GM21737 (cell line): ENCODE results near the gene FOXJ1.

Experiments used
- ATAC-seq: cut with Tn5 transposase; IDR thresholded peaks from one replicate; pipeline ENCODE4 v1.9.1; 2021; ENCODE audit warnings: mild to moderate bottlenecking, moderate library complexity; ENCODE audit not compliant: unreplicated experiment

Gene FOXJ1

GRCh38 chr17:76094046-76094445 is 47.0 kb downstream of the FOXJ1 start:
- ATAC-seq, result no peak

GRCh38 chr17:76092526-76093413 is 48.3 kb downstream of the FOXJ1 start:
- ATAC-seq, result no peak

- ATAC-seq, result no peak
Observed at GRCh38 chr17:76091526-76092286, 49.3 kb downstream of the FOXJ1 start.

GRCh38 chr17:76090517-76091129 is 50.4 kb downstream of the FOXJ1 start:
- no peak for ATAC-seq

DNA sequence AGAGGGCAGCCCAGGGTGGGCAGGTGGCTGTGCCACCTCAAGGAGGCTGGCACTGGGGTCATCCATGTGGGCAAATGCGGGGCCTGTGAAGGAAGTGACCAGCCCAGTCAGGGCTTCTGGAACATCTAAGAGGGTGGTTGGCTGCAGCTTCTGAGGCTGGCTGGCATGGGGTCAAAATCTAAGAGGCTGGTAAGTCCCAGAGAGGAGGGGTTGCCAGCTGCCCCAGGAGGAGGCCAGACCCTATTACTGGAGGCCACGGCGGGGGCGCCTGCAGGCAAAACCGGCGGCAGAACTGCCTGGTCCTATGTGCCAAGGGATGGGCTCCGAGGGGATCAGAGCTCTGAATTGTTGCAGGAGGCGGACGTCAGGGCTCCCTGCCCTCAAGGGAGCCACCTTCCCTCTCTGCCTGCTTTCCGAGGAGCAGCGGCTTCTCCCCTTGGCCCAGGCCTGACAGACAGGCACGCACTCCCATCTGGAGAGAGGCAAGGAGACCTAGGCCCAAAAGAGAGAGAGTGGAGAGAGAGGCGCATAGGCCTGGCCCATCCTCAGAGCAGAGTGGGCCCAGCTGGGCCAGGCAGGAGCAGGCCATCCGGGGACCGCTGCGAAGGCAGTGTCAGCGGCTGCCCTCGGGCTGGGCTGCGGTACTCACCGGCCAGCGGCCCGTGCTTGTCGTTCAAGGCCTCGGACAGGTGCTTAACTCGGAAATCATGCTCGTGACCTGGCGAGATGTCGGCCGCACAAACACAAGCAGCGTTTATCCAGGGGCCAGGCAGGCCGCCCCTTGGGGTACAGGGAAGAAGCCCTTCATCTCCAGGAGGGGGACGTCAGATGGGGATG is 51.1 kb downstream of the FOXJ1 start:
- ATAC-seq, result no peak

DNA sequence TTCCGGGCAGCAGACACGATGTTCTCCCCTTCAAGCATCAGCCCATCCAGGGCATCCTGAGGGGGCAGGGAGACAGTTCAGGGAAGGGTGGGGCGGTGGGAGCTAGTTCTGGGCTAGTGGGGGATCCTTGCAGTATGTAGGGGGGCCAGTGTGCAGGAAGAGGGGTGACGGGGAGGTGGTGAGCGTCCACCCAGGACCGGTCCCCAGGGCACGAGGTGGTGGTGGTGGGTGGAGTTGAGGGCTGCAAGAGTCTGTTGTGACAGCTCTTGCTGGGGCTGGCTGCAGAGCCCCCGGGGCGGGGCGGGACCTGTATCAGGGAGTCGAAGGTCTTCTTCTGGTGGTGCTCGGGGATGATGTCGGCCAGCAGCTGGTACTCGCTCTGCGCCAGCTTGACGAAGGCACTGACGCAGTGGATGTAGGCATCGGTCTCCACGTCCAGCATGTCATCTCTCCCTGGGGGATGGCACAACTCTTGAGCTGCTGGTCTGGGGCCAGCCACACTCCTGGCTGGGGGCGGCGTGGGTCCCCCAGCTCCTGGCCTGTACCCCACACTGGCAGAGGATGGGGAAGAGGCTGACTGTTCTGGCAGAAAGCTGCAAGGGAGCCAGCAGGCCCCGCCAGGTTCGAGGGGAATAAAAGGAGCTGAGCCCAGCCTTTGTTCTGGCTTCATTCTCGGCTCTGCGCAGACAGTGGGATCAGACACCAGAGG is 52.0 kb downstream of the FOXJ1 start:
- no peak for ATAC-seq

GRCh38 chr17:76088041-76088867 is 52.8 kb downstream of the FOXJ1 start:
- ATAC-seq, result no peak

DNA sequence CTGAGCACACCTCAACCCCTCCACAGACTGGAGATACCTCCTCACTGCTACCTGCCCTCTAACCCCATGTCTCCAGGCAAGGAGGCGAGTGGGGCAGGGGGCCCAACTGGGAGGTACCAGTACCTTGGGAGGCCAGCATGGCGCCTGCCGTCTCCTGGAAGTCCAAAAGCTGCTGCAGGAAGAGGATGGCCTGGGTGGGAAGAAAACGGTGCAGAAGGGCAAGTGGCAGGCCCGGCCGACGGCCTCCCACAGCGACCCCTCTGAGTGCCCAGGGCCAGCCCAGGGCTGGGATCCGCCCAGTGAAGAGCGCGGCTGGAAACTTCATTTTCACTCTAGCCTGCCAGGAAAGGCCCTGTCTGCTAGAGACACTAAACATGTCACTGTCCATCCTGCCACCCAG is 53.5 kb downstream of the FOXJ1 start:
- ATAC-seq, result no peak

GRCh38 chr17:76086384-76086783 is 54.7 kb downstream of the FOXJ1 start:
- ATAC-seq, result no peak
